Erythroblast (primary cell): Measurements from ENCODE around the gene KLHL42.

Experiments
- GATA1 ChIP-seq: IDR thresholded peaks from 2 replicates; pipeline ENCODE4 v1.6.1; 2011; ENCODE audit warnings: low read depth, mild to moderate bottlenecking, control low read depth, low read length, moderate library complexity
- POLR2A ChIP-seq: IDR thresholded peaks from 2 replicates; pipeline ENCODE4 v1.6.1; 2011; ENCODE audit warnings: mild to moderate bottlenecking, low read length

- TF ChIP-seq POLR2A: no peak
- TF ChIP-seq GATA1: no peak
Measured at GRCh38 chr12:27780612-27781408, 777 bp downstream of the KLHL42 start.
